Activated naive CD8-positive, alpha-beta T cell treated with anti-CD3 and anti-CD28 coated beads for 36 hours (primary cell): ENCODE data around the gene VPS33B. TPM values are rescaled to one million over a fixed set of nuclear protein-coding genes. Genes with fewer than 3 reads are reported as not detected.
"Not testable (repeated sequence)": the region's sequence is repeated elsewhere in the genome, so short reads cannot be mapped to it uniquely, and the experiment has no call there.

Experiments
- DNase-seq: peaks from one replicate; pipeline ENCODE4 v3.0.0; 2021
- H3K27ac Mint-ChIP-seq: one replicate; pipeline ENCODE4 v1.8.0; 2022; ENCODE audit warnings: mild to moderate bottlenecking, moderate library complexity, mixed read lengths
- H3K27me3 Mint-ChIP-seq: one replicate; pipeline ENCODE4 v1.8.0; 2022; ENCODE audit warnings: mild to moderate bottlenecking, mixed read lengths
- H3K36me3 Mint-ChIP-seq: one replicate; pipeline ENCODE4 v1.8.0; 2021; ENCODE audit warnings: mild to moderate bottlenecking, mixed read lengths
- H3K4me1 Mint-ChIP-seq: one replicate; pipeline ENCODE4 v1.8.0; 2021; ENCODE audit warnings: mixed read lengths
- H3K4me3 Mint-ChIP-seq: one replicate; pipeline ENCODE4 v1.8.0; 2022; ENCODE audit warnings: mild to moderate bottlenecking, moderate library complexity, mixed read lengths
- H3K9me3 Mint-ChIP-seq: one replicate; pipeline ENCODE4 v1.8.0; 2022; ENCODE audit warnings: mixed read lengths
- total RNA-seq, 2 experiments: library from RNA; stranded (reverse); gene quantifications; one replicate each; pipeline ENCODE4 v1.2.3, GENCODE V29; 2021

VPS33B gene
- total RNA-seq, 2 experiments from 2014 or later = 17.2 to 23.3 TPM

GRCh38 chr15:91046056-91046455, 23.7 kb upstream of the VPS33B start:
- not testable (repeated sequence) for H3K4me3 Mint-ChIP-seq, H3K27me3 Mint-ChIP-seq, H3K9me3 Mint-ChIP-seq

GRCh38 chr15:91045065-91045464, 22.7 kb upstream of the VPS33B start:
- no peak for DNase-seq
- Mint-ChIP-seq H3K9me3 (no peaks in the 10 kb centered on the region), H3K4me3 (no peak overlapping the region), H3K27ac (no peak overlapping the region), H3K27me3 (no peaks in the 10 kb centered on the region), H3K36me3 (no peaks in the 10 kb centered on the region), H3K4me1 (peaks cover 14% of the 10 kb centered on the region)

More at GRCh38 chr15:91046056-91046455, 23.7 kb upstream of the VPS33B start:
- DNase-seq, H3K27ac Mint-ChIP-seq, H3K36me3 Mint-ChIP-seq: not testable (repeated sequence)
- peaks cover 14% of the 10 kb centered on the region for H3K4me1 Mint-ChIP-seq

- Mint-ChIP-seq H3K9me3 (no peaks in the 10 kb centered on the region), H3K4me3 (no peak overlapping the region), H3K27ac (no peak overlapping the region), H3K27me3 (no peaks in the 10 kb centered on the region), H3K4me1 (peaks cover 12% of the 10 kb centered on the region), H3K36me3 (no peaks in the 10 kb centered on the region)
- no peak for DNase-seq
These were observed 20.9 kb upstream of the VPS33B start for GRCh38 chr15:91043202-91043874.

GRCh38 chr15:91040856-91041255, 18.5 kb upstream of the VPS33B start:
- H3K9me3 Mint-ChIP-seq = no peaks in the 10 kb centered on the region
- no peaks in the 10 kb centered on the region for H3K4me1 Mint-ChIP-seq
- H3K36me3 Mint-ChIP-seq = no peaks in the 10 kb centered on the region
- H3K27ac Mint-ChIP-seq = no peak overlapping the region
- DNase-seq = no peak
- no peaks in the 10 kb centered on the region for H3K27me3 Mint-ChIP-seq
- H3K4me3 Mint-ChIP-seq = no peak overlapping the region

GRCh38 chr15:91039996-91040395, 17.6 kb upstream of the VPS33B start:
- no peaks in the 10 kb centered on the region for H3K27me3 Mint-ChIP-seq
- no peak overlapping the region for H3K4me3 Mint-ChIP-seq
- H3K36me3 Mint-ChIP-seq = no peaks in the 10 kb centered on the region
- DNase-seq = no peak
- H3K4me1 Mint-ChIP-seq = no peaks in the 10 kb centered on the region
- H3K27ac Mint-ChIP-seq = no peak overlapping the region
- no peaks in the 10 kb centered on the region for H3K9me3 Mint-ChIP-seq

GRCh38 chr15:91032919-91033803, 10.8 kb upstream of the VPS33B start:
- H3K4me3 Mint-ChIP-seq = no peak overlapping the region
- DNase-seq = peak; percentile 64
- no peak overlapping the region for H3K27ac Mint-ChIP-seq

GRCh38 chr15:91031796-91032195, 9.4 kb upstream of the VPS33B start:
- no peaks in the 10 kb centered on the region for H3K9me3 Mint-ChIP-seq
- no peaks in the 10 kb centered on the region for H3K36me3 Mint-ChIP-seq
- peaks cover 3% of the 10 kb centered on the region for H3K4me1 Mint-ChIP-seq
- H3K27me3 Mint-ChIP-seq = no peaks in the 10 kb centered on the region
- H3K4me3 Mint-ChIP-seq = no peak overlapping the region
- no peak overlapping the region for H3K27ac Mint-ChIP-seq
- no peak for DNase-seq

More at GRCh38 chr15:91032919-91033803, 10.8 kb upstream of the VPS33B start:
- H3K27me3 Mint-ChIP-seq = no peaks in the 10 kb centered on the region
- no peaks in the 10 kb centered on the region for H3K9me3 Mint-ChIP-seq
- H3K36me3 Mint-ChIP-seq = no peaks in the 10 kb centered on the region
- H3K4me1 Mint-ChIP-seq = peaks cover 3% of the 10 kb centered on the region

- no peak overlapping the region for H3K4me3 Mint-ChIP-seq
- no peak overlapping the region for H3K27ac Mint-ChIP-seq
- no peak for DNase-seq
- H3K27me3 Mint-ChIP-seq = no peaks in the 10 kb centered on the region
- no peaks in the 10 kb centered on the region for H3K4me1 Mint-ChIP-seq
- no peaks in the 10 kb centered on the region for H3K9me3 Mint-ChIP-seq
- H3K36me3 Mint-ChIP-seq = no peaks in the 10 kb centered on the region
These were observed 5.3 kb upstream of the VPS33B start for GRCh38 chr15:91027677-91028076.

GRCh38 chr15:91023720-91024119, 1.3 kb upstream of the VPS33B start:
- Mint-ChIP-seq H3K4me3 (no peak overlapping the region), H3K27ac (no peak overlapping the region)

GRCh38 chr15:91022832-91023129, 387 bp upstream of the VPS33B start:
- peaks cover 1% of the 10 kb centered on the region for H3K36me3 Mint-ChIP-seq
- H3K9me3 Mint-ChIP-seq = no peaks in the 10 kb centered on the region
- H3K27ac Mint-ChIP-seq = peak overlapping the region; percentile 87
- DNase-seq = no peak
- peaks cover 18% of the 10 kb centered on the region for H3K4me1 Mint-ChIP-seq
- peak overlapping the region; percentile 90 for H3K4me3 Mint-ChIP-seq
- H3K27me3 Mint-ChIP-seq = no peaks in the 10 kb centered on the region

More at GRCh38 chr15:91023720-91024119, 1.3 kb upstream of the VPS33B start:
- Mint-ChIP-seq H3K27me3 (no peaks in the 10 kb centered on the region), H3K9me3 (no peaks in the 10 kb centered on the region), H3K36me3 (peaks cover 1% of the 10 kb centered on the region), H3K4me1 (peaks cover 14% of the 10 kb centered on the region)
- no peak for DNase-seq

- peak overlapping the region; percentile 87 for H3K27ac Mint-ChIP-seq
- DNase-seq = no peak
- H3K4me1 Mint-ChIP-seq = peaks cover 18% of the 10 kb centered on the region
- H3K9me3 Mint-ChIP-seq = no peaks in the 10 kb centered on the region
- H3K36me3 Mint-ChIP-seq = peaks cover 1% of the 10 kb centered on the region
- peak overlapping the region; percentile 90 for H3K4me3 Mint-ChIP-seq
- no peaks in the 10 kb centered on the region for H3K27me3 Mint-ChIP-seq
These were observed 799 bp downstream of the VPS33B start for GRCh38 chr15:91021516-91022074.

- Mint-ChIP-seq H3K9me3 (no peaks in the 10 kb centered on the region), H3K27ac (peak overlapping the region; percentile 49), H3K4me1 (peaks cover 18% of the 10 kb centered on the region), H3K4me3 (no peak overlapping the region), H3K36me3 (peaks cover 5% of the 10 kb centered on the region), H3K27me3 (no peaks in the 10 kb centered on the region)
- no peak for DNase-seq
These were observed 4.2 kb downstream of the VPS33B start for GRCh38 chr15:91018158-91018557.

GRCh38 chr15:91017716-91018115, 4.7 kb downstream of the VPS33B start:
- H3K9me3 Mint-ChIP-seq = no peaks in the 10 kb centered on the region
- H3K4me1 Mint-ChIP-seq = peaks cover 18% of the 10 kb centered on the region
- H3K36me3 Mint-ChIP-seq = peaks cover 5% of the 10 kb centered on the region
- H3K27me3 Mint-ChIP-seq = no peaks in the 10 kb centered on the region
- no peak for DNase-seq
- peak overlapping the region; percentile 49 for H3K27ac Mint-ChIP-seq
- no peak overlapping the region for H3K4me3 Mint-ChIP-seq

GRCh38 chr15:91013701-91014100, 8.7 kb downstream of the VPS33B start:
- not testable (repeated sequence) for H3K27me3 Mint-ChIP-seq, H3K36me3 Mint-ChIP-seq, H3K27ac Mint-ChIP-seq, DNase-seq, H3K4me3 Mint-ChIP-seq, H3K4me1 Mint-ChIP-seq, H3K9me3 Mint-ChIP-seq

GRCh38 chr15:91007266-91007665, 15.1 kb downstream of the VPS33B start:
- no peak overlapping the region for H3K27ac Mint-ChIP-seq
- no peak for DNase-seq
- no peaks in the 10 kb centered on the region for H3K27me3 Mint-ChIP-seq
- H3K36me3 Mint-ChIP-seq = peaks cover 17% of the 10 kb centered on the region
- H3K9me3 Mint-ChIP-seq = no peaks in the 10 kb centered on the region
- no peaks in the 10 kb centered on the region for H3K4me1 Mint-ChIP-seq
- no peak overlapping the region for H3K4me3 Mint-ChIP-seq
